GM18873 (cell line): ENCODE results near the gene TMEM202.
"Not testable (repeated sequence)": the region's sequence is repeated elsewhere in the genome, so short reads cannot be mapped to it uniquely, and the experiment has no call there.

Experiments
- ATAC-seq: cut with Tn5 transposase; IDR thresholded peaks from one replicate; pipeline ENCODE4 v1.9.1; 2021; ENCODE audit warnings: mild to moderate bottlenecking, moderate library complexity, moderate number of reproducible peaks; ENCODE audit not compliant: unreplicated experiment, low FRiP score

TMEM202 gene, protein sequence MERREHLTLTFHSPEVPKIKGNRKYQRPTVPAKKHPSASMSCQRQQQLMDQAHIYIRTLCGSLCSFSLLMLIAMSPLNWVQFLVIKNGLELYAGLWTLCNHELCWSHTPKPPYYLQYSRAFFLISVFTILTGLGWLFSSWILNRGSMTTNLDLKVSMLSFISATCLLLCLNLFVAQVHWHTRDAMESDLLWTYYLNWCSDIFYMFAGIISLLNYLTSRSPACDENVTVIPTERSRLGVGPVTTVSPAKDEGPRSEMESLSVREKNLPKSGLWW

GRCh38 chr15:72397796-72398588 is at the start of gene TMEM202:
TMEM202 (plus strand) TSS chr15:72398305; CDS start chr15:72398327, 22 bp downstream.
- ATAC-seq = no peak

- no peak for ATAC-seq
These were observed 44.8 kb upstream of the TMEM202 start for GRCh38 chr15:72353266-72353665.

DNA sequence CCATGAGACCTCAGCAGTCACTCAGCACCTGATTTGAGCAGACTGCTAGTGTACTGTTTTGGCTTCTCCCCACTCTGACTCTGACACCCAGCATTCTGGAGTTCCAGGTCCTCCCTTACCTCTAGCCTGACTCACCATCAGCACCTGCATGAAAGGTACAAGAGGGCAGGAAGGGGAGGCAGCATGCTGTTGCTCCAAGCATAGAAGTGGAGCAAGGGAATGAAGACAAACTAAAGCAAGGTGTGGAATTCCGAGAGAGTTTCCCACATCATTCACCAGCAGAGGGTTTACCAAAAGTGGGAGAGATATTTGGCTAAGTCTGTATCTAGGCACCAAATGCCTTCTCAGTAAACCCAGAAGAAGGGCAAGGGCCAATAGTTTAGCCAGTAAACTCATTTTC is 43.6 kb upstream of the TMEM202 start:
- ATAC-seq = no peak

DNA sequence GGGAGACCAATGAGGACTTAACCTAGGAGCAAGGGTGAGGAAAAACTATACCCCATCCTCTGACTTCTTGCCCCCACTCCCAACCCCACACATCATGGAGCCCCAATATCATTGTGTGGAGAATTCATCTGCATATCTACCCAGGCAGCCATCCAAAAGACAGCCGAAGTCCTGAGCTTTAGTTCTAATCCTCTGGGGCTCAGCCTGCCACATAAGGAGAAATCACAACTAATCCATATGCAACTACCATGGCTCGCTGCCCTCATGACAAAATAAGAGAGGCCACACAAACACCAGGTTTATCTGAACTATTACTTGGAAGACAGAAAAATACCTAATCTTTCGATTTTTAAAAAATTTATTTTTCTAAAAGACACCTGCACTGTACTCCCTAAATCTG is 40.0 kb upstream of the TMEM202 start:
- ATAC-seq = no peak

- no peak for ATAC-seq
These were observed 39.4 kb upstream of the TMEM202 start for GRCh38 chr15:72358650-72359171.

- ATAC-seq = no peak
These were observed 36.9 kb upstream of the TMEM202 start for GRCh38 chr15:72361176-72361575.

DNA sequence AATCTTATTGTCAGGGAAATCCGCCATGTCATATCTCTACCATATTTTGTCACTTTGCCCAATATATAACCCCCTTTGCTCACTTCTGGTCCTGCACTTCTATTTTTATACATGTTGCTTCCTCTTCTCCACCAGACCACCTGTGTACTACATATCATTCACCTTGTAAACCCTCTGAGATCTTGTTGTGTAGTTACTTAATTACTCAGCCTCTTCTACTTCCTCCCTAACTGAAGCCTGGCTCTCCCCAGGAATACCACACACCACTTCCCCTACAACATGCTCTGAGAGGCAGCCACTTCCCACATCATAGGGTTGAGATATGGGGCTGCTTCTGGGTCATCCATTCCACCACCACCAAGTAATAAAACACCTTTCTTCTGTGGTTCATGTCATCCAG is 32.3 kb upstream of the TMEM202 start:
- ATAC-seq = peak; percentile 82

- ATAC-seq = no peak
These were observed 29.8 kb upstream of the TMEM202 start for GRCh38 chr15:72368325-72368724.

- no peak for ATAC-seq
These were observed 29.2 kb upstream of the TMEM202 start for GRCh38 chr15:72368899-72369298.

DNA sequence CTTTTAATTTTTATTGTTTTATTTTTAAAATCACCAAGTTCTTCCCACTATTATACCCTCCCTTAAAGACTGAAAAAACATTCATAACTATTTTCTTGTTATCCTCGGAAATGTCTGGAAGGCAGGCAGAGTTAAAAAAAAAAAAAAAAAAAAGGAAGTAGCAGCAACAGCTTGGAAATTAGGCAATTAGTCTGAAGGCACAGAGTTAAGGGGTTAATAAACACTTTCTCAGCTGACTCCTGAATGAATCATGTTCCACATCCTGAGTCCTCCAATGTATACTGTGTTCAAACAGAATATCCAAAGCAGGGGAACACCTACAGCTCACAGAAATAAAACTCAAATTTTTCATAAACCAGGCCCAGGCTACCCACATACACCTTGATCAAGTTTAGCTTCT is 28.1 kb upstream of the TMEM202 start:
- ATAC-seq = no peak

DNA sequence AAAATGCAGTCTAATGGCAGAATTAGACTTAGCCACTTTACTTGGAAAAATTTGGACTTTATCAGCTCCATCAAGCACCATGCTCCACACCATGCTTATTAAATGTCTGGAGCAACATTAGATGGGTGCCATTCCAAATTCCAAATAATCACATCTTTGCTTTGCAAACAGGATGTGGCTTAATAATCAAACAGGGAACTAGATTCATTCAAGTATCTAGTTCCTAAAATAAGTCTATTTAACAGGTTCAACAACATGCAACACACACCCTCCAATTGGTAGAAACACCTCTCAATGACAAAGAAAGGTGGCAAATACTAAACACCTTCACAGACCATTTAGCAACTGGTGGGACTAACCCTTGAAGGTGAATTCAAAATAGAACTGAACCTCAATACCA is 25.7 kb upstream of the TMEM202 start:
- no peak for ATAC-seq

DNA sequence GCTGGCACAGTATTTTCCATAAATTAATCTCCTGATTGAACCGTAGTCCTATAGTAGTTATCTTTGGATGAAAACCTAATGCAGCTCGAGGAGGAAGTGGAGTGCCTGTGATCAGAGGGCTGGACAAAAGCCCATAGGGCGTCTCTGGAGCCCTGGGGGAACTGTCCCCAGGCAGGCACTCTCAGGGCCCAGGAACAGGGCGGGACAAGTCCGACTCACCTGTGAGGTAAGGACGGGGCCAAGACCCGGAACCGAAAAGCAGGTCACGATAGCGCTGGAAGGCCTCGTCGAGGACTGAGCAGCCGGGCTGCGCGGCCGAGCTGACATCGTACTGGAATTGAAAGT is 22.6 kb upstream of the TMEM202 start:
- peak; percentile 37 for ATAC-seq

DNA sequence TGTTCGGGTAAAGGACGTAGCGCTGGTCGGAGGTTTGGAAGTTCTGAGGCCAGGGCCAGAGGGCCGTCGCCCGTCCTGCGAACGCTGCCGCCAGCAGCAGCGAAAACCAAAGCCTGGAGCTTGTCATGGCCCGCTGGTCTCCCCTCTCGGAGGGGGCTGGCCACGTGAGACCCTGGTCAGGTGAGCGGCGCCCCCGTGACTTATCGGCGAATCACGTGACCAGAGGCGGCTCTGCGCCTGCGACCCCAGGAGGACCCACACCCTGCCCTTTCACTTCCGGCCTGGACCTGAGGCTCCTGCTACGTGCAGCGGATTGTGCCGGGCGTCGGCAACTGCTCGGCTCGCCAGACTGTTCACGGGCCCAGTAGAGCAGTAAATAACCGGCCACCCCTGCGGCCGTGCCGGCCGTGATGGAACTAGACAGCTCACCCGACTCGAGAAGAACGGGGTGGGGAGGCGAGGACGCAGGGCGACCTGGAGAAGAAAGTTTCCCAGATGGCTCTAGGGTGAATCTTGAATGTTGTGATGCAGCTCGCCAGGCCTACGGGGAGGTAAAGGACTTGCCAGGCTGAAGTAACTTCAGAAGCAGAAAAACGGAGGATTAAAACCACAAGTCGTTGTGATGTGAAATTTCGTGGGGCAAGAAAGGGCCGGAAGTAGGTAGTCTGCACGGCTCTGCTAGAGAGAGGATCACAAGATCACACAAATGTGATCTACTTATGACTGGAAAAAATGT is 22.1 kb upstream of the TMEM202 start, which contains the start of gene HEXA:
Gene HEXA (minus strand): TSS at position 169 of the 736 bp plus-strand sequence. CDS start 42 bp downstream, at position 127.
- peak; percentile 61 for ATAC-seq

DNA sequence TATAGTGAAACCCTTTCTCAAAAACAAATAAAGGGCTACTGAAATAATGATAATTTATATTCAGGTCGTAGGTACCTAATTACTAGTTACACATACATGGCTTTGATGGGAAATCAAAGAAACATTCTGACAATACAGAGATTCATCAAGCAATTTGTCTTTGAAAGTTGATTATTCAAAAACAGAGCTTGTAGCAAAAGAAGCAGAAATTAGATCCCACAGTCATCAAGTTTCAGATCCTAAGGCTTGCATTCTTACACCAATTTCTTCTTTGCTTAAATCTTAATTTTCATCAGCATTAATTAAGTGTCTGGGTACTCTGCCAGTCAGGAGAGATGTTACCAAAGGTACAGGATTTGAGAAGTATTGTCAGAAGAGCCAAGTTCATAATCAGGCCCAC is 20.8 kb upstream of the TMEM202 start:
- no peak for ATAC-seq

DNA sequence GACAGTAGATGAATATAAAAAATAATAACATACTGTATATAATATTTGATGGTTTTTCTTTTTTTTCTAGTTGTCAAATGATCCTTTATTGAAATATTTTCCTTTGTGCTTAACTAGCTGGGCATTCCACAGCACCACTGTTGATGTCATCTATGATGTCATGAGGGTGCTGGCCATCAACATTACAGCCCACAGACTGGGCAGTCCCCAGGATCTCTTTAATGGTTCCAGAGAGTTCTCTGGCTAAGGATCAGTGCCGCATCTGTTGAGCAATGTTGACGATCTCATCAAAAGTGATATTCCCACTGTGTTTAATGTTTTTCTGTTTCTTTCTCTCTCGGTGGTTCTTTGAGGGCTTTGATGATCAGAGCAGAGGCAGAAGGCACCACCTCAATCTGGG is 19.0 kb upstream of the TMEM202 start:
- ATAC-seq = not testable (repeated sequence)

DNA sequence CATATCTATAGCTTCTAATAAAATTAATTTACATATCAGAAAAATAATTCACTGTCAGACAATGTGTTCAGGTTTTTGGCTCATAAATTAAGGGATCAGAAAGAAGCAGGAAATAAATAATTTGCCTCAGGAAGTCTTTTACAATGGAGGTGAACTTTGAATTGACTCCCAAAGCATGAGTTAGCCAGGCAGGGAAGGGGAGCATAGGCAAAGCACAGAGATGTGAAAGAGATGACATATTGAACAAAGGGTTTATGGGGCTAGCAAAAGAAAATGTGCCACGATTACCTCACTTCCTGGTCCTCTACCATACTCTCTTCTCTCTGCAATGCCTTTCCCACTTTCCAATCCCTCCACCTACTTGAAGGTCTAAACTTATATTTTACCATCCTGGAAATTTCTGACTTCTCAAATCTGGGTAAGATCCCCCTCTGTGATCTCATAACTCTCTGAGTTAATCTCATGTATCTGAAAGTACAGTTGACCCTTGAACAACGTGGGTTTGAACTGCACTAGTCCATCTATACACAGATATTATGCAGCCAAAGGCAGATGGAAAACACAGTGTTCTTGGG is 18.2 kb upstream of the TMEM202 start:
- no peak for ATAC-seq

DNA sequence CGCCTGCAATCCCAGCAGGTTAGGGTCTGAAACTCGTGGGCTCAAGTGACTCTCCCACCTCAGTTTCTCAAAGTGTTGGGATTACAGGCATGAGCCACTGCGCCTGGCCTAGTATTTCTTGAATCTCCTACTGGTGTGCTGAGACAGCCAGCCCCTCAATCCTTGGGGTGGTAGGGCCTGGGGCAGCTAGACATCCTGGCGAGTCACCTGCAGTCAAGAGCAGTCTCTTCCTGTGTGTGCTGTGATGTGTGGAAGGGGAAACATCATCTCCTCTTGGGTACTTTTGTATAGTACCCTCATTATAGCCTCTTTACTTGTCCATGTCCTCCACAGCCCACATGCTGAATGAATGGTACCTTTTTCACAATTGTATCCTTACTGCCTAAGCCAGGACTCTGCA is 17.4 kb upstream of the TMEM202 start:
- ATAC-seq = no peak

DNA sequence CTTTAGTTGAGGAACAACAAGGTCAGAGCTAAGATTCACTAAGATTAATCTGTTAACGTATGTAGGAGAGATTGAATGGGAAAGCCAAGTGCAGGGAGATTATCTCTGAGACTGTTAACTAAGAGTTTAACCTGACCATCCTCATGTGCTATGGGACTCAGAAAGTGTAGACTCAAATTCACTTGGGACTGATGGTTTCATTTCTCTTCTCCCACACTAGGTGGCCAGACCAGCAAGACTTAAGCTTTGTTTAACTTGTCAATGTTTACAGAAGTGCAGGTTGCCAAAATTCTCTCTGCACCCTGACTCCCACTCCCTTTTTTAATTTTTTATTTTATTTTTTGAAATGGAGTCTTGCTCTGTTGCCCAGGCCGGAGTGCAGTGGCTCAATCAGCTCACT is 16.0 kb upstream of the TMEM202 start:
- ATAC-seq = no peak

DNA sequence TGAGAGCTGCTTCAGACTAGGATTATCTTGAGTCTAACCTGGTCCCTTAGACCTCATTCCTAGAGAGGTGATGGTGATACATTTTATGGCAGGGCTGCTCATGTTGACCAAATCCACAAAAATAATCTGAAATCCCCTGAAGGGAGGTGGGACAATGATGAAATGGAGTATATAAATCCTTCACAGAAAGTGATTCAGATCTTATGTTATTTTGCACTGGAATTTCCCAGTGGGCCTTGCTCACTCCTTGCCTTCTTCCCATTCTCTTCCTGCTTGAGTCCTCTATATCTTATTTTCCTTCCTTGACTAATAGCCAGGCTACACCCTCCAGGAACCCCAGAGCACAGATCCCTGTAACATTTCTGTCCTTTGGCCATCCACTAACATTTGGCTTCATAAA is 10.4 kb upstream of the TMEM202 start:
- ATAC-seq = no peak

DNA sequence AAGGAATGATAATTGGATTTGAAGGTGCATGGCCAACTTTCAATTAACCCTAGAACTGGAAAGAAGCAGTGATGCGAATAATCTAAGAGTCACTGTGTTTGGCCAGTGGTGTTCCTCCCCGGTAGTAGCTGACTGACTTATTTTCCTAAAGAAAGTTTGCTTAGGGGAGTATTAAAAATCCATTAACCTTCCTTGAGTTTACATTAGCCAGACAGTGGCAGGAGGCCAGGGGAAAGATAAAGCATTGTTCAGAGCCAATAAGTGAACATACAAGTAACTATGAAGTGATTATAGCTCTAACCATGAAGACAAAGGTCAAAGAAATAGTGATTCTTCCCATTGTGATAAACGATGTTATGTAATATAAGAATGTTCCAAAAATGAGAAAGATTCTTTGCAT is 8.9 kb upstream of the TMEM202 start:
- ATAC-seq = no peak

- ATAC-seq = not testable (repeated sequence)
These were observed 1.8 kb upstream of the TMEM202 start for GRCh38 chr15:72396331-72396730.
